GM12801 (cell line): ENCODE results near the gene WNT7B.

Source experiments
- CTCF ChIP-seq: IDR thresholded peaks from one replicate; pipeline ENCODE4 v1.5.1; 2011; ENCODE audit warnings: control low read depth; ENCODE audit not compliant: insufficient read length; ENCODE audit errors: extremely low read depth

WNT7B gene

GRCh38 chr22:45880091-45880715 lies 96.8 kb downstream of the WNT7B start:
- no peak for TF ChIP-seq CTCF

GRCh38 chr22:45879552-45879949 lies 97.4 kb downstream of the WNT7B start:
- no peak for TF ChIP-seq CTCF

GRCh38 chr22:45878901-45879551 lies 97.9 kb downstream of the WNT7B start:
- no peak for TF ChIP-seq CTCF

- no peak for TF ChIP-seq CTCF
These were observed 98.7 kb downstream of the WNT7B start for GRCh38 chr22:45878051-45878781.

GRCh38 chr22:45877651-45878050 lies 99.3 kb downstream of the WNT7B start:
- no peak for TF ChIP-seq CTCF

GRCh38 chr22:45877036-45877380 lies 100.0 kb downstream of the WNT7B start:
- TF ChIP-seq CTCF = no peak

- no peak for TF ChIP-seq CTCF
These were observed 100.6 kb downstream of the WNT7B start for GRCh38 chr22:45876136-45877035.
